IMR-90 (cell line): ENCODE results near the gene PLEKHJ1. TPM values are rescaled to one million over a fixed set of nuclear protein-coding genes. Genes with fewer than 3 reads are reported as not detected.

Source experiments
- ATAC-seq: fragments of 200-7000 bp; cut with Tn5 transposase; 2 replicates; pipeline ENCODE4 v1.9.1; 2020; ENCODE audit warnings: low read depth, mild to moderate bottlenecking, moderate library complexity
- BruUV-seq: library from RNA; stranded (reverse); fragments of 400-500 nt; replicated peaks from 2 replicates; lab custom pipeline; 2021; lab: Mats Ljungman, UMichigan
- CTCF ChIA-PET: fragments of 300-600 bp; formaldehyde crosslinking; extraction: SDS; loops from one replicate; lab custom pipeline; 2021; ENCODE audit warnings: antibody characterized with exemption; lab: Yijun Ruan, JAX
- POLR2A ChIA-PET: fragments of 300-600 bp; sonication (Branson Sonifier 250); formaldehyde crosslinking; loops from one replicate; lab custom pipeline; 2022; ENCODE audit warnings: antibody characterized with exemption; ENCODE audit not compliant: unreplicated experiment; lab: Charles Lee
- DNase-seq: peaks from one replicate; pipeline ENCODE4 v3.0.0; 2013
- H2AFZ ChIP-seq: replicated peaks from 2 replicates; pipeline ENCODE3; 2013; ENCODE audit warnings: low read length, mild to moderate bottlenecking; ENCODE audit not compliant: poor library complexity
- H2AK5ac ChIP-seq: 2 replicates; pipeline ENCODE4 v1.6.1; 2013; ENCODE audit warnings: low read depth, low read length, inconsistent platforms
- H2AK9ac ChIP-seq: replicated peaks from 2 replicates; pipeline ENCODE3; 2013; ENCODE audit warnings: mild to moderate bottlenecking, low read depth, low read length, moderate library complexity; ENCODE audit not compliant: poor library complexity
- H2BK120ac ChIP-seq: 2 replicates; pipeline ENCODE4 v1.6.1; 2013; ENCODE audit warnings: low read depth, low read length, inconsistent platforms
- H2BK15ac ChIP-seq: 3 replicates; pipeline ENCODE4 v1.6.1; 2013; ENCODE audit warnings: low read depth, low read length, inconsistent platforms
- H2BK20ac ChIP-seq: 2 replicates; pipeline ENCODE4 v1.6.1; 2013; ENCODE audit warnings: low read depth, mild to moderate bottlenecking, inconsistent platforms, low read length, moderate library complexity
- H2BK5ac ChIP-seq: 2 replicates; pipeline ENCODE4 v1.6.1; 2013; ENCODE audit warnings: mild to moderate bottlenecking, low read depth, low read length, inconsistent platforms; ENCODE audit not compliant: poor library complexity, severe bottlenecking
- H3K14ac ChIP-seq: replicated peaks from 2 replicates; pipeline ENCODE4 v1.6.1; 2013; ENCODE audit warnings: low read depth, low read length, inconsistent platforms
- H3K18ac ChIP-seq: 2 replicates; pipeline ENCODE4 v1.6.1; 2013; ENCODE audit warnings: low read depth, low read length, control low read depth
- H3K23ac ChIP-seq: 2 replicates; pipeline ENCODE4 v1.6.1; 2013; ENCODE audit warnings: low read depth, low read length, inconsistent platforms
- H3K27ac ChIP-seq: 2 replicates; pipeline ENCODE4 v1.5.1; 2013; ENCODE audit warnings: mild to moderate bottlenecking, control low read depth, low read length; ENCODE audit not compliant: insufficient read depth
- H3K27me3 ChIP-seq: 2 replicates; pipeline ENCODE4 v1.6.1; 2013; ENCODE audit warnings: low read length; ENCODE audit not compliant: control insufficient read depth, insufficient read depth
- H3K36me3 ChIP-seq: 2 replicates; pipeline ENCODE4 v1.6.1; 2013; ENCODE audit warnings: low read length, mixed read lengths; ENCODE audit not compliant: control insufficient read depth, insufficient read depth
- H3K4ac ChIP-seq: 2 replicates; pipeline ENCODE4 v1.6.1; 2013; ENCODE audit warnings: low read depth, low read length, inconsistent platforms
- H3K4me1 ChIP-seq: 2 replicates; pipeline ENCODE4 v1.6.1; 2013; ENCODE audit warnings: low read length, mixed read lengths; ENCODE audit not compliant: control insufficient read depth, insufficient read depth
- H3K4me2 ChIP-seq: 2 replicates; pipeline ENCODE4 v1.6.1; 2013; ENCODE audit warnings: low read depth, mild to moderate bottlenecking, control low read depth, low read length, moderate library complexity
- H3K4me3 ChIP-seq: 2 replicates; pipeline ENCODE4 v1.5.1; 2013; ENCODE audit warnings: low read depth, mild to moderate bottlenecking, control low read depth, low read length, moderate library complexity; ENCODE audit not compliant: insufficient read depth
- H3K56ac ChIP-seq: 2 replicates; pipeline ENCODE4 v1.6.1; 2013; ENCODE audit warnings: low read length, inconsistent platforms; ENCODE audit not compliant: insufficient read depth; ENCODE audit errors: extremely low read depth
- H3K79me1 ChIP-seq, 2 experiments: 2 replicates each; pipeline ENCODE4 v1.6.1; 2013; ENCODE audit warnings: low read length in 2 of 2, inconsistent platforms in 1 of 2, low read depth in 1 of 2
- H3K9ac ChIP-seq: 2 replicates; pipeline ENCODE4 v1.6.1; 2013; ENCODE audit warnings: low read depth, low read length, control low read depth
- H3K9me1 ChIP-seq: 2 replicates; pipeline ENCODE4 v1.6.1; 2013; ENCODE audit warnings: low read length, inconsistent platforms; ENCODE audit not compliant: insufficient read depth
- H3K9me3 ChIP-seq: 2 replicates; pipeline ENCODE4 v1.6.1; 2013; ENCODE audit warnings: low read length; ENCODE audit not compliant: control insufficient read depth, insufficient read depth
- H4K20me1 ChIP-seq: 2 replicates; pipeline ENCODE4 v1.6.1; 2013; ENCODE audit warnings: low read length, inconsistent platforms; ENCODE audit not compliant: insufficient read depth
- H4K5ac ChIP-seq: 2 replicates; pipeline ENCODE4 v1.6.1; 2013; ENCODE audit warnings: mild to moderate bottlenecking, low read depth, low read length, control low read depth
- H4K8ac ChIP-seq, 2 experiments: 2 replicates each; pipeline ENCODE4 v1.6.1; 2013; ENCODE audit warnings: low read depth in 2 of 2, low read length in 2 of 2, control low read depth in 1 of 2, inconsistent platforms in 1 of 2
- H4K91ac ChIP-seq: 2 replicates; pipeline ENCODE4 v1.6.1; 2013; ENCODE audit warnings: low read depth, low read length, inconsistent platforms; ENCODE audit not compliant: insufficient read depth
- BHLHE40 ChIP-seq: fragments of 150-350 bp; IDR thresholded peaks from 2 replicates; pipeline ENCODE4 v1.6.1; 2016; ENCODE audit warnings: mild to moderate bottlenecking, low read depth, low read length
- CEBPB ChIP-seq: IDR thresholded peaks from 2 replicates; pipeline ENCODE4 v1.6.1; 2012; ENCODE audit warnings: low read depth, low read length, improper control_type of control experiment
- CHD1 ChIP-seq: IDR thresholded peaks from 2 replicates; pipeline ENCODE4 v1.6.1; 2012; ENCODE audit warnings: low read depth, low read length, improper control_type of control experiment
- FOS ChIP-seq: fragments of 150-350 bp; IDR thresholded peaks from 2 replicates; pipeline ENCODE4 v1.6.1; 2016; ENCODE audit warnings: low read depth, low read length
- MAFK ChIP-seq: IDR thresholded peaks from 2 replicates; pipeline ENCODE4 v1.6.1; 2012; ENCODE audit warnings: low read depth, low read length, improper control_type of control experiment
- MAZ ChIP-seq: IDR thresholded peaks from 2 replicates; pipeline ENCODE4 v1.6.1; 2012; ENCODE audit warnings: low read depth, mild to moderate bottlenecking, low read length, improper control_type of control experiment, moderate library complexity, borderline replicate concordance
- NFE2L2 ChIP-seq: fragments of 150-350 bp; IDR thresholded peaks from 2 replicates; pipeline ENCODE4 v1.6.1; 2016; ENCODE audit warnings: low read depth, mild to moderate bottlenecking, low read length
- POLR2A ChIP-seq: IDR thresholded peaks from 2 replicates; pipeline ENCODE4 v1.6.1; 2012; ENCODE audit warnings: mild to moderate bottlenecking, low read depth, low read length
- RAD21 ChIP-seq: IDR thresholded peaks from 2 replicates; pipeline ENCODE4 v1.6.1; 2012; ENCODE audit warnings: low read length, improper control_type of control experiment
- RCOR1 ChIP-seq: IDR thresholded peaks from 2 replicates; pipeline ENCODE4 v1.6.1; 2012; ENCODE audit warnings: mild to moderate bottlenecking, low read length, improper control_type of control experiment; ENCODE audit not compliant: insufficient replicate concordance
- RFX5 ChIP-seq: IDR thresholded peaks from 2 replicates; pipeline ENCODE4 v1.8.0; 2012; ENCODE audit warnings: low read depth, mild to moderate bottlenecking, low read length, moderate library complexity
- SMC3 ChIP-seq: fragments of 150-350 bp; IDR thresholded peaks from 2 replicates; pipeline ENCODE4 v1.6.1; 2016; ENCODE audit warnings: low read depth, mild to moderate bottlenecking, antibody characterized with exemption, low read length, moderate library complexity
- WGBS, 2 experiments: methylation state at CpG; one replicate each; pipeline versions ENCODE4 v1.1.5 to v1.1.7; 2013; ENCODE audit warnings: missing lambda C conversion rate in 2 of 2; ENCODE audit not compliant: insufficient read length in 1 of 2; ENCODE audit errors: extremely low coverage in 2 of 2; 5-methylcytosine and 5-hydroxymethylcytosine counted together
- dilution Hi-C: fragments of 300-500 bp; cut with HindIII; formaldehyde crosslinking; loops from one replicate; pipeline ENCODE4 v1.14.3; 2018; ENCODE audit warnings: low sequenced_read_pairs; ENCODE audit not compliant: unreplicated experiment
- in situ Hi-C: fragments of 300-500 bp; cut with MboI; formaldehyde crosslinking; loops from 3 replicates; pipeline ENCODE4 v1.14.3; 2019; ENCODE audit warnings: low sequenced_read_pairs, inconsistent platforms, mixed read lengths
- intact Hi-C: fragments of 100-400 bp; cut with micrococcal nuclease; formaldehyde crosslinking; loops from 2 replicates; pipeline ENCODE4 v1.10.0; 2022
- polyA plus RNA-seq, 3 experiments: library from polyadenylated mRNA; depleted of rRNA; stranded (reverse); fragments of >200 nt; gene quantifications; 2 replicates each; pipeline ENCODE4 v1.2.3, GENCODE V29; 2012; ENCODE audit warnings: low replicate concordance in 1 of 3
- total RNA-seq: library from RNA; depleted of rRNA; stranded (reverse); fragments of >200 nt; gene quantifications from 2 replicates; pipeline ENCODE4 v1.2.3, GENCODE V29; 2012
- TF ChIP-seq, protein P1 (sequence below): fragments of 150-350 bp; IDR thresholded peaks from 2 replicates; pipeline ENCODE4 v1.6.1; 2017; ENCODE audit warnings: mild to moderate bottlenecking, antibody characterized with exemption, low read length, low read depth
- TF ChIP-seq, protein P2 (sequence below): conservative IDR thresholded peaks from 2 replicates; pipeline ENCODE4 v1.5.1; 2012; ENCODE audit warnings: mild to moderate bottlenecking, low read depth, low read length, improper control_type of control experiment
- TF ChIP-seq, protein P3 (sequence below): fragments of 150-350 bp; IDR thresholded peaks from 2 replicates; pipeline ENCODE4 v1.6.1; 2016; ENCODE audit warnings: low read depth, mild to moderate bottlenecking, low read length, moderate library complexity, borderline replicate concordance

Gene PLEKHJ1
- total and polyA plus RNA-seq, 2 of the 4 experiments (the other 2 are of a cell fraction) = 31.7 to 62.8 TPM

DNA sequence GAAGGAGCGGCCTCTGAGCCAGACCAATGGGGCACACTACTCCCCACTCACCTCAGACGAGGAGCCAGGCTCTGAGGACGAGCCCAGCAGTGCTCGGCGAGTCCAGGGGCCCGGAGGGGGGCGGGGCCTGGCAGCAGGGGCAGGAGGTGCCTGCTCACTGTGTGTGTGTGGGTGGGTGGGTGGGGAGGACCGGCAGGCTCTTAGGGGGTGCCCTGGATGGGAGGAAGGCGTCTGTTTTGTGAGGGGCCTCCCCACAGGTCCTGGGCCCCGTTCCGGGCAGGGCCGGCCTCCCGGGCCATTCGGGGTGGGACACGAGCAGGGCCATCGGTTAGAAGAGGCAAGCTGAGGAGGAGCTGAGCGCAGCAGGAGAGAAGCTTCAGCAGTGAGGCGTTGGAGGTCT is 12.7 kb downstream of the PLEKHJ1 start:
- dilution Hi-C loops (no loop called here), in situ Hi-C loops (no loop called here), intact Hi-C loops (no loop called here)
- ATAC-seq (no peak), DNase-seq (no peak)
- ChIA-PET CTCF (no interaction called here), POLR2A (no interaction called here)
- Histone ChIP-seq H3K23ac (no peak overlapping the region), H2BK120ac (no peak overlapping the region), H3K27me3 (no peaks in the 10 kb centered on the region), H3K79me1 (peaks cover 4 to 22% of the 10 kb centered on the region in 2 experiments; a peak in 3 of 4 replicates), H3K14ac (no peak overlapping the region), H2AK9ac (no peak overlapping the region), H2AK5ac (no peak overlapping the region), H3K36me3 (peaks cover 70% of the 10 kb centered on the region), H3K9me1 (no peaks in the 10 kb centered on the region), H2BK5ac (no peak overlapping the region), H3K18ac (no peak overlapping the region), H2BK20ac (no peak overlapping the region), H2AFZ (no peak overlapping the region), H3K4me3 (no peak overlapping the region), H2BK15ac (no peak overlapping the region), H3K9me3 (no peaks in the 10 kb centered on the region), H3K56ac (no peak overlapping the region), H4K91ac (no peak overlapping the region), H3K9ac (no peak overlapping the region), H3K4me2 (no peak overlapping the region), H3K4me1 (no peaks in the 10 kb centered on the region), H4K8ac (no peak overlapping the region), H3K4ac (no peak overlapping the region), H3K27ac (no peak overlapping the region), H4K5ac (no peak overlapping the region), H4K20me1 (peaks cover 8% of the 10 kb centered on the region; the same call in 1 of the 2 replicates)
- 90% methylated on average over 6 of the region's 18 CpGs; no CpG with 5 or more reads in 1 of the 2 experiments for whole genome bisulfite sequencing, 2 experiments
- TF ChIP-seq MAFK (no peak), RCOR1 (no peak), POLR2A (no peak), RFX5 (no peak), CEBPB (no peak), MAZ (no peak), RAD21 (no peak), CHD1 (no peak), FOS (no peak), BHLHE40 (no peak), NFE2L2 (no peak), SMC3 (no peak)
- TF ChIP-seq, protein P1, sequence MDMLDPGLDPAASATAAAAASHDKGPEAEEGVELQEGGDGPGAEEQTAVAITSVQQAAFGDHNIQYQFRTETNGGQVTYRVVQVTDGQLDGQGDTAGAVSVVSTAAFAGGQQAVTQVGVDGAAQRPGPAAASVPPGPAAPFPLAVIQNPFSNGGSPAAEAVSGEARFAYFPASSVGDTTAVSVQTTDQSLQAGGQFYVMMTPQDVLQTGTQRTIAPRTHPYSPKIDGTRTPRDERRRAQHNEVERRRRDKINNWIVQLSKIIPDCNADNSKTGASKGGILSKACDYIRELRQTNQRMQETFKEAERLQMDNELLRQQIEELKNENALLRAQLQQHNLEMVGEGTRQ = no peak
- TF ChIP-seq, protein P2, sequence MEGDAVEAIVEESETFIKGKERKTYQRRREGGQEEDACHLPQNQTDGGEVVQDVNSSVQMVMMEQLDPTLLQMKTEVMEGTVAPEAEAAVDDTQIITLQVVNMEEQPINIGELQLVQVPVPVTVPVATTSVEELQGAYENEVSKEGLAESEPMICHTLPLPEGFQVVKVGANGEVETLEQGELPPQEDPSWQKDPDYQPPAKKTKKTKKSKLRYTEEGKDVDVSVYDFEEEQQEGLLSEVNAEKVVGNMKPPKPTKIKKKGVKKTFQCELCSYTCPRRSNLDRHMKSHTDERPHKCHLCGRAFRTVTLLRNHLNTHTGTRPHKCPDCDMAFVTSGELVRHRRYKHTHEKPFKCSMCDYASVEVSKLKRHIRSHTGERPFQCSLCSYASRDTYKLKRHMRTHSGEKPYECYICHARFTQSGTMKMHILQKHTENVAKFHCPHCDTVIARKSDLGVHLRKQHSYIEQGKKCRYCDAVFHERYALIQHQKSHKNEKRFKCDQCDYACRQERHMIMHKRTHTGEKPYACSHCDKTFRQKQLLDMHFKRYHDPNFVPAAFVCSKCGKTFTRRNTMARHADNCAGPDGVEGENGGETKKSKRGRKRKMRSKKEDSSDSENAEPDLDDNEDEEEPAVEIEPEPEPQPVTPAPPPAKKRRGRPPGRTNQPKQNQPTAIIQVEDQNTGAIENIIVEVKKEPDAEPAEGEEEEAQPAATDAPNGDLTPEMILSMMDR = no peak
- TF ChIP-seq, protein P3, sequence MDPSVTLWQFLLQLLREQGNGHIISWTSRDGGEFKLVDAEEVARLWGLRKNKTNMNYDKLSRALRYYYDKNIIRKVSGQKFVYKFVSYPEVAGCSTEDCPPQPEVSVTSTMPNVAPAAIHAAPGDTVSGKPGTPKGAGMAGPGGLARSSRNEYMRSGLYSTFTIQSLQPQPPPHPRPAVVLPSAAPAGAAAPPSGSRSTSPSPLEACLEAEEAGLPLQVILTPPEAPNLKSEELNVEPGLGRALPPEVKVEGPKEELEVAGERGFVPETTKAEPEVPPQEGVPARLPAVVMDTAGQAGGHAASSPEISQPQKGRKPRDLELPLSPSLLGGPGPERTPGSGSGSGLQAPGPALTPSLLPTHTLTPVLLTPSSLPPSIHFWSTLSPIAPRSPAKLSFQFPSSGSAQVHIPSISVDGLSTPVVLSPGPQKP = no peak
- no TSS peak for BruUV-seq
